NT2/D1 (cell line): Measurements from ENCODE around the gene BDKRB1.

ENCODE experiments used
- DNase-seq: peaks from one replicate; pipeline ENCODE4 v3.0.0-alpha.2; 2011; ENCODE audit warnings: low read depth, low spot score
- H3K27me3 ChIP-seq: 2 replicates; pipeline ENCODE4 v1.6.0; 2011; ENCODE audit warnings: mild to moderate bottlenecking; ENCODE audit not compliant: insufficient read length, insufficient read depth
- H3K36me3 ChIP-seq: 2 replicates; pipeline ENCODE4 v1.6.1; 2011; ENCODE audit warnings: mild to moderate bottlenecking, low read length, mixed read lengths; ENCODE audit not compliant: insufficient read depth, insufficient read length
- H3K4me1 ChIP-seq: 2 replicates; pipeline ENCODE4 v1.5.1; 2011; ENCODE audit not compliant: insufficient read depth, insufficient read length
- H3K4me3 ChIP-seq: 2 replicates; pipeline ENCODE4 v1.5.1; 2011; ENCODE audit warnings: low read depth; ENCODE audit not compliant: insufficient read length
- H3K9ac ChIP-seq: 2 replicates; pipeline ENCODE4 v1.6.0; 2011; ENCODE audit warnings: low read depth; ENCODE audit not compliant: insufficient read length
- H3K9me3 ChIP-seq: 2 replicates; pipeline ENCODE4 v1.5.1; 2011; ENCODE audit warnings: mild to moderate bottlenecking, low read length; ENCODE audit not compliant: insufficient read depth
- SUZ12 ChIP-seq: IDR thresholded peaks from 2 replicates; pipeline ENCODE4 v1.6.1; 2011; ENCODE audit not compliant: insufficient read length, insufficient read depth; ENCODE audit errors: extremely low read depth
- YY1 ChIP-seq: IDR thresholded peaks from 2 replicates; pipeline ENCODE4 v1.6.1; 2011; ENCODE audit not compliant: insufficient read length, insufficient read depth
- ZNF274 ChIP-seq: IDR thresholded peaks from 2 replicates; pipeline ENCODE4 v1.6.1; 2011; ENCODE audit warnings: mild to moderate bottlenecking, low read depth, low read length

BDKRB1 gene

GRCh38 chr14:96264200-96264553 lies 8.2 kb downstream of the BDKRB1 start:
- Histone ChIP-seq H3K9ac (no peak overlapping the region), H3K4me3 (no peak overlapping the region), H3K9me3 (no peaks in the 10 kb centered on the region), H3K27me3 (no peaks in the 10 kb centered on the region), H3K36me3 (no peaks in the 10 kb centered on the region), H3K4me1 (peaks cover 3% of the 10 kb centered on the region)
- TF ChIP-seq YY1 = no peak
- TF ChIP-seq SUZ12 = no peak
- TF ChIP-seq ZNF274 = no peak
- DNase-seq = no peak

- DNase-seq = no peak
- Histone ChIP-seq H3K4me3 (no peak overlapping the region), H3K9ac (no peak overlapping the region), H3K36me3 (no peaks in the 10 kb centered on the region), H3K4me1 (peaks cover 3% of the 10 kb centered on the region), H3K9me3 (no peaks in the 10 kb centered on the region), H3K27me3 (no peaks in the 10 kb centered on the region)
- TF ChIP-seq SUZ12 (no peak), ZNF274 (no peak), YY1 (no peak)
These were observed 8.8 kb downstream of the BDKRB1 start for GRCh38 chr14:96264853-96265252.

- DNase-seq = no peak
- Histone ChIP-seq H3K27me3 (no peaks in the 10 kb centered on the region), H3K36me3 (no peaks in the 10 kb centered on the region), H3K9ac (no peak overlapping the region), H3K4me3 (no peak overlapping the region), H3K9me3 (no peaks in the 10 kb centered on the region), H3K4me1 (peaks cover 3% of the 10 kb centered on the region)
- TF ChIP-seq YY1 (no peak), ZNF274 (no peak), SUZ12 (no peak)
These were observed 9.5 kb downstream of the BDKRB1 start for GRCh38 chr14:96265383-96266095.

- H3K4me1 ChIP-seq = peaks cover 3% of the 10 kb centered on the region
- no peaks in the 10 kb centered on the region for H3K36me3 ChIP-seq
- H3K4me3 ChIP-seq = no peak overlapping the region
- H3K9ac ChIP-seq = no peak overlapping the region
- no peaks in the 10 kb centered on the region for H3K27me3 ChIP-seq
- peaks cover 10% of the 10 kb centered on the region for H3K9me3 ChIP-seq
- TF ChIP-seq YY1 = no peak
- no peak for TF ChIP-seq ZNF274
- TF ChIP-seq SUZ12 = no peak
- DNase-seq = no peak
These were observed 11.3 kb downstream of the BDKRB1 start for GRCh38 chr14:96267336-96267735.

- Histone ChIP-seq H3K4me3 (no peak overlapping the region), H3K36me3 (no peaks in the 10 kb centered on the region), H3K9me3 (peaks cover 16% of the 10 kb centered on the region), H3K4me1 (peaks cover 3% of the 10 kb centered on the region), H3K27me3 (no peaks in the 10 kb centered on the region), H3K9ac (no peak overlapping the region)
- no peak for TF ChIP-seq ZNF274
- TF ChIP-seq SUZ12 = no peak
- no peak for TF ChIP-seq YY1
- DNase-seq = no peak
These were observed 11.9 kb downstream of the BDKRB1 start for GRCh38 chr14:96267916-96268315.

- peaks cover 3% of the 10 kb centered on the region for H3K4me1 ChIP-seq
- no peak for TF ChIP-seq ZNF274
- H3K9ac ChIP-seq = no peak overlapping the region
These were observed 12.7 kb downstream of the BDKRB1 start for GRCh38 chr14:96268431-96269358.

GRCh38 chr14:96269359-96269710 lies 13.3 kb downstream of the BDKRB1 start:
- TF ChIP-seq ZNF274 (no peak), SUZ12 (no peak), YY1 (no peak)

More at GRCh38 chr14:96268431-96269358, 12.7 kb downstream of the BDKRB1 start:
- no peak overlapping the region for H3K4me3 ChIP-seq
- no peaks in the 10 kb centered on the region for H3K27me3 ChIP-seq
- no peaks in the 10 kb centered on the region for H3K36me3 ChIP-seq
- peaks cover 19% of the 10 kb centered on the region for H3K9me3 ChIP-seq
- DNase-seq = no peak

More at GRCh38 chr14:96269359-96269710, 13.3 kb downstream of the BDKRB1 start:
- Histone ChIP-seq H3K9ac (no peak overlapping the region), H3K36me3 (no peaks in the 10 kb centered on the region), H3K27me3 (no peaks in the 10 kb centered on the region), H3K4me3 (no peak overlapping the region), H3K9me3 (peaks cover 19% of the 10 kb centered on the region), H3K4me1 (peaks cover 3% of the 10 kb centered on the region)
- DNase-seq = no peak
